GM23338 (cell line): ENCODE results near the gene B3GALT5. TPM values are rescaled to one million over a fixed set of nuclear protein-coding genes. Genes with fewer than 3 reads are reported as not detected.

Experiments used
- ATAC-seq: fragments of 200-7000 bp; cut with Tn5 transposase; 3 replicates; pipeline ENCODE4 v1.9.1; 2020
- DNase-seq: peaks from one replicate; pipeline ENCODE4 v3.0.0-alpha.2; 2015; ENCODE audit warnings: low spot score
- H2AFZ ChIP-seq: fragments of 200-600 bp; sonication (generic); 2 replicates; pipeline ENCODE4 v1.8.0; 2016; ENCODE audit warnings: antibody characterized with exemption, mild to moderate bottlenecking, moderate library complexity
- H3F3A ChIP-seq: fragments of 200-600 bp; sonication (generic); replicated peaks from 2 replicates; pipeline ENCODE4 v1.8.0; 2017; ENCODE audit warnings: antibody characterized with exemption, mixed run types, low read depth
- H3K27ac ChIP-seq: fragments of 200-600 bp; sonication (generic); 2 replicates; pipeline ENCODE4 v1.6.1; 2016; ENCODE audit warnings: low read depth
- H3K27me3 ChIP-seq: fragments of 200-600 bp; sonication (generic); 2 replicates; pipeline ENCODE4 v1.8.0; 2016; ENCODE audit warnings: mild to moderate bottlenecking, mixed run types, moderate library complexity; ENCODE audit not compliant: insufficient read depth
- H3K36me3 ChIP-seq: fragments of 200-600 bp; sonication (generic); 2 replicates; pipeline ENCODE4 v1.8.0; 2016; ENCODE audit warnings: mild to moderate bottlenecking; ENCODE audit not compliant: insufficient read depth
- H3K4me1 ChIP-seq: fragments of 200-600 bp; sonication (generic); 2 replicates; pipeline ENCODE4 v1.8.0; 2016; ENCODE audit warnings: mild to moderate bottlenecking, moderate library complexity; ENCODE audit not compliant: insufficient read depth
- H3K4me2 ChIP-seq: fragments of 200-600 bp; sonication (generic); 2 replicates; pipeline ENCODE4 v1.7.1; 2017; ENCODE audit warnings: mixed run types
- H3K4me3 ChIP-seq: fragments of 200-600 bp; sonication (generic); 2 replicates; pipeline ENCODE4 v1.6.1; 2016; ENCODE audit warnings: mixed run types
- H3K79me2 ChIP-seq: fragments of 200-600 bp; sonication (generic); replicated peaks from 2 replicates; pipeline ENCODE4 v1.8.0; 2017; ENCODE audit warnings: mild to moderate bottlenecking; ENCODE audit not compliant: insufficient read depth
- H3K9me2 ChIP-seq: fragments of 200-600 bp; sonication (generic); 2 replicates; pipeline ENCODE4 v1.8.0; 2017; ENCODE audit not compliant: insufficient read depth
- H4K20me1 ChIP-seq: fragments of 200-600 bp; sonication (generic); replicated peaks from 2 replicates; pipeline ENCODE4 v1.8.0; 2017; ENCODE audit warnings: mild to moderate bottlenecking; ENCODE audit not compliant: insufficient read depth
- H3K27ac Mint-ChIP-seq: 2 replicates; pipeline ENCODE4 v1.8.0; 2020; ENCODE audit warnings: inconsistent platforms, mild to moderate bottlenecking, moderate library complexity, mixed read lengths
- H3K27me3 Mint-ChIP-seq: 3 replicates; pipeline ENCODE4 v1.8.0; 2022; ENCODE audit warnings: low read depth, mild to moderate bottlenecking, moderate library complexity, mixed read lengths, inconsistent platforms; ENCODE audit not compliant: insufficient read depth, poor library complexity
- H3K36me3 Mint-ChIP-seq: 3 replicates; pipeline ENCODE4 v1.8.0; 2021; ENCODE audit warnings: low read depth, mild to moderate bottlenecking, inconsistent platforms, moderate library complexity, mixed read lengths
- H3K4me1 Mint-ChIP-seq: 3 replicates; pipeline ENCODE4 v1.8.0; 2020; ENCODE audit warnings: mild to moderate bottlenecking, inconsistent platforms, mixed read lengths
- H3K4me3 Mint-ChIP-seq: 3 replicates; pipeline ENCODE4 v1.8.0; 2021; ENCODE audit warnings: moderate library complexity, mild to moderate bottlenecking, inconsistent platforms, mixed read lengths
- H3K9me3 Mint-ChIP-seq: 3 replicates; pipeline ENCODE4 v1.8.0; 2020; ENCODE audit warnings: moderate library complexity, mild to moderate bottlenecking, inconsistent platforms, mixed read lengths
- CREB1 ChIP-seq: fragments of 250-450 bp; sonication (Bioruptor Pico); IDR thresholded peaks from 2 replicates; pipeline ENCODE4 v1.5.0; 2020; ENCODE audit warnings: low read depth, mild to moderate bottlenecking, moderate library complexity
- EZH2phosphoT487 ChIP-seq: fragments of 200-600 bp; sonication (generic); IDR thresholded peaks from one replicate; pipeline ENCODE4 v1.8.1; 2018; ENCODE audit warnings: antibody characterized with exemption; ENCODE audit not compliant: unreplicated experiment
- NANOG ChIP-seq: IDR thresholded peaks from 2 replicates; pipeline ENCODE4 v1.6.1; 2016; ENCODE audit warnings: antibody characterized with exemption, borderline replicate concordance
- ZNF114 ChIP-seq: fragments of 250-450 bp; sonication (Bioruptor Pico); IDR thresholded peaks from 2 replicates; pipeline ENCODE4 v1.5.0; 2020; ENCODE audit warnings: mild to moderate bottlenecking, moderate library complexity
- ZNF331 ChIP-seq: fragments of 250-450 bp; sonication (Bioruptor Pico); IDR thresholded peaks from 2 replicates; pipeline ENCODE4 v1.5.0; 2020; ENCODE audit warnings: low read depth, mild to moderate bottlenecking, moderate library complexity
- polyA plus RNA-seq: library from polyadenylated mRNA; unstranded; fragments of >200 nt; fragmentation: Nextera tagmentation; extraction: Ambion mirVana; gene quantifications from 2 replicates; pipeline ENCODE4 v1.2.1, GENCODE V29; 2016
- total RNA-seq: library from RNA; depleted of rRNA; stranded (reverse); fragments of >200 nt; shearing (Covaris generic); gene quantifications from 2 replicates; pipeline ENCODE4 v1.2.3, GENCODE V29; 2014
- TF ChIP-seq, protein P1 (sequence below): IDR thresholded peaks from one replicate; pipeline ENCODE4 v1.6.1; 2018; ENCODE audit warnings: antibody characterized with exemption; ENCODE audit not compliant: unreplicated experiment
- TF ChIP-seq, protein P2 (sequence below), 2 experiments: fragments of 200-600 bp in 1 of 2; sonication (generic) in 1 of 2; conservative IDR thresholded peaks; 2 replicates each; pipeline versions ENCODE4 v1.5.1 to v1.6.1; 2016 to 2017; ENCODE audit warnings: antibody characterized with exemption in 2 of 2, low read depth in 2 of 2, mild to moderate bottlenecking in 2 of 2, moderate library complexity in 1 of 2
- TF ChIP-seq, protein P3 (sequence below): IDR thresholded peaks from 2 replicates; pipeline ENCODE4 v1.6.1; 2016; ENCODE audit warnings: antibody characterized with exemption

Gene B3GALT5
- total and polyA plus RNA-seq, 2 experiments from 2014 or later = 6.2 to 37.5 TPM

DNA sequence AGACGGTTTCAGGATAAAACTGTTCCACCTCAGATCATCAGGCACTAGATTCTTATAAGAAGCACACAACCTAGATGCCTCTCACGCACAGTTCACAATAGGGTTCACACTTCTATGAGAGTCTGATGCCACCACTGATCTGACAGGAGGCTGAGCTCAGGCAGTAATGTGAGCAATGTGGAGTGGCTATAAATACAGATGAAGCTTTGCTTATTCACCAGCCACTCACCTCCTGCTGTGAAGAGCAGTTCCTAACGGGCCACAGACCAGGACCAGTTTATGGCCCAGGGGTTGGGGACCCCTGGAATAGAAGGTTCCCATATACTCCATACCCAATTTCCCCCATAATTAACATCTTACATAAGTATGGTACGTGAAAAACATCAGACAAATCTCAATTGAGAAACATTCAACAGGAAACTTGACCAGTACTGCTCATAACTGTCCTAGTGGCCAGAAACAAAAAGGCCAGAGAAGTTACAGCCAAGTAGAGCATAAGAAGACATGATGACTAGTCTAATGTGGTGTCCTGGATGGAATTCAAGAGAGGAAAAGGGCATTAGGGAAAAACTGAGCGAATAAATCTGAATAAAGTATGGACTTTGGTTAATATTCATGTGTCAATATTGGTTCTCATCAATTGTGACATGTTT, 107.5 kb downstream of the B3GALT5 start:
- H3K4me3 ChIP-seq = no peak overlapping the region
- H3K4me2 ChIP-seq = no peak overlapping the region
- H3K9me3 Mint-ChIP-seq = peaks cover 19% of the 10 kb centered on the region
- no peaks in the 10 kb centered on the region for H3K27me3 ChIP-seq
- no peaks in the 10 kb centered on the region for H3K79me2 ChIP-seq
- no peak overlapping the region for H3K27ac ChIP-seq
- TF ChIP-seq EZH2phosphoT487 (no peak), CREB1 (CRISPR knock-in tag) (no peak), NANOG (no peak)
- TF ChIP-seq, protein P1, sequence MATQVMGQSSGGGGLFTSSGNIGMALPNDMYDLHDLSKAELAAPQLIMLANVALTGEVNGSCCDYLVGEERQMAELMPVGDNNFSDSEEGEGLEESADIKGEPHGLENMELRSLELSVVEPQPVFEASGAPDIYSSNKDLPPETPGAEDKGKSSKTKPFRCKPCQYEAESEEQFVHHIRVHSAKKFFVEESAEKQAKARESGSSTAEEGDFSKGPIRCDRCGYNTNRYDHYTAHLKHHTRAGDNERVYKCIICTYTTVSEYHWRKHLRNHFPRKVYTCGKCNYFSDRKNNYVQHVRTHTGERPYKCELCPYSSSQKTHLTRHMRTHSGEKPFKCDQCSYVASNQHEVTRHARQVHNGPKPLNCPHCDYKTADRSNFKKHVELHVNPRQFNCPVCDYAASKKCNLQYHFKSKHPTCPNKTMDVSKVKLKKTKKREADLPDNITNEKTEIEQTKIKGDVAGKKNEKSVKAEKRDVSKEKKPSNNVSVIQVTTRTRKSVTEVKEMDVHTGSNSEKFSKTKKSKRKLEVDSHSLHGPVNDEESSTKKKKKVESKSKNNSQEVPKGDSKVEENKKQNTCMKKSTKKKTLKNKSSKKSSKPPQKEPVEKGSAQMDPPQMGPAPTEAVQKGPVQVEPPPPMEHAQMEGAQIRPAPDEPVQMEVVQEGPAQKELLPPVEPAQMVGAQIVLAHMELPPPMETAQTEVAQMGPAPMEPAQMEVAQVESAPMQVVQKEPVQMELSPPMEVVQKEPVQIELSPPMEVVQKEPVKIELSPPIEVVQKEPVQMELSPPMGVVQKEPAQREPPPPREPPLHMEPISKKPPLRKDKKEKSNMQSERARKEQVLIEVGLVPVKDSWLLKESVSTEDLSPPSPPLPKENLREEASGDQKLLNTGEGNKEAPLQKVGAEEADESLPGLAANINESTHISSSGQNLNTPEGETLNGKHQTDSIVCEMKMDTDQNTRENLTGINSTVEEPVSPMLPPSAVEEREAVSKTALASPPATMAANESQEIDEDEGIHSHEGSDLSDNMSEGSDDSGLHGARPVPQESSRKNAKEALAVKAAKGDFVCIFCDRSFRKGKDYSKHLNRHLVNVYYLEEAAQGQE = no peak
- TF ChIP-seq, protein P2, sequence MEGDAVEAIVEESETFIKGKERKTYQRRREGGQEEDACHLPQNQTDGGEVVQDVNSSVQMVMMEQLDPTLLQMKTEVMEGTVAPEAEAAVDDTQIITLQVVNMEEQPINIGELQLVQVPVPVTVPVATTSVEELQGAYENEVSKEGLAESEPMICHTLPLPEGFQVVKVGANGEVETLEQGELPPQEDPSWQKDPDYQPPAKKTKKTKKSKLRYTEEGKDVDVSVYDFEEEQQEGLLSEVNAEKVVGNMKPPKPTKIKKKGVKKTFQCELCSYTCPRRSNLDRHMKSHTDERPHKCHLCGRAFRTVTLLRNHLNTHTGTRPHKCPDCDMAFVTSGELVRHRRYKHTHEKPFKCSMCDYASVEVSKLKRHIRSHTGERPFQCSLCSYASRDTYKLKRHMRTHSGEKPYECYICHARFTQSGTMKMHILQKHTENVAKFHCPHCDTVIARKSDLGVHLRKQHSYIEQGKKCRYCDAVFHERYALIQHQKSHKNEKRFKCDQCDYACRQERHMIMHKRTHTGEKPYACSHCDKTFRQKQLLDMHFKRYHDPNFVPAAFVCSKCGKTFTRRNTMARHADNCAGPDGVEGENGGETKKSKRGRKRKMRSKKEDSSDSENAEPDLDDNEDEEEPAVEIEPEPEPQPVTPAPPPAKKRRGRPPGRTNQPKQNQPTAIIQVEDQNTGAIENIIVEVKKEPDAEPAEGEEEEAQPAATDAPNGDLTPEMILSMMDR (conservative IDR thresholded peaks at IDR 0.05; ENCODE audit: low read depth in 2 of 2) = peak in 1 of 2 experiments; percentile 36; a peak in 1 of 4 replicates
- no peaks in the 10 kb centered on the region; the same call in 1 of the 2 replicates for H3K4me1 ChIP-seq
- H3K27me3 Mint-ChIP-seq = no peaks in the 10 kb centered on the region
- peaks cover 39% of the 10 kb centered on the region for H3K36me3 Mint-ChIP-seq
- H3K4me1 Mint-ChIP-seq = peaks cover 2% of the 10 kb centered on the region; the same call in 1 of the 3 replicates
- ATAC-seq (no peak), DNase-seq (peak; percentile 6)
- H3K4me3 Mint-ChIP-seq = no peak overlapping the region
- H3K27ac Mint-ChIP-seq = no peak overlapping the region
- H3F3A ChIP-seq = no peaks in the 10 kb centered on the region
- H3K36me3 ChIP-seq = peaks cover 13% of the 10 kb centered on the region; the same call in 1 of the 2 replicates
- H3K9me2 ChIP-seq = no peaks in the 10 kb centered on the region
- no peaks in the 10 kb centered on the region for H4K20me1 ChIP-seq
- H2AFZ ChIP-seq = no peak overlapping the region

DNA sequence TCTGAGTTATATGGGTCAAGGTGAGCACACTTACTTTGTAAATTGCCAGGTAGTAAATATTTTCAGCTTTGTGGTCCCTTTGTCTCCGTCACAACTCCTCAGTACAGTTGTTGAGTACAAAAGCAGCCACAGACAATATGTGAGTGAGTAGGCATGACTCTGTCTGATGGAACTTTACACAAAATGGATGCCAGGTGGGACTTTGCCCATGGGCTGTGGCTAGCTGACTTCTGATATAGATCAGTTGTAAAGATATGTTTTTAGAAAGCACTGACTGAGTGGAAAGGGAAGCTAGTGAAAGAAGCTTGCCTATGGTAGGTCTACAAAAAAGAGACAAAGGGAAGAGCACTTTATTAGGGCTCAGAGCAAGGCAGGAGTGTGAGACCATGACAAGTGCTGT, 109.1 kb downstream of the B3GALT5 start:
- Mint-ChIP-seq H3K4me1 (peaks cover 8% of the 10 kb centered on the region), H3K27ac (no peak overlapping the region), H3K36me3 (peaks cover 46% of the 10 kb centered on the region), H3K9me3 (peaks cover 19% of the 10 kb centered on the region), H3K27me3 (no peaks in the 10 kb centered on the region), H3K4me3 (no peak overlapping the region)
- Histone ChIP-seq H3K4me3 (no peak overlapping the region), H3K9me2 (no peaks in the 10 kb centered on the region), H3K36me3 (peaks cover 13% of the 10 kb centered on the region; the same call in 1 of the 2 replicates), H2AFZ (no peak overlapping the region), H3K27me3 (no peaks in the 10 kb centered on the region), H3K4me2 (no peak overlapping the region), H4K20me1 (no peaks in the 10 kb centered on the region), H3K79me2 (no peaks in the 10 kb centered on the region), H3F3A (no peaks in the 10 kb centered on the region), H3K4me1 (no peaks in the 10 kb centered on the region; the same call in 1 of the 2 replicates), H3K27ac (no peak overlapping the region)
- ATAC-seq (no peak), DNase-seq (no peak)
- TF ChIP-seq, protein P3, sequence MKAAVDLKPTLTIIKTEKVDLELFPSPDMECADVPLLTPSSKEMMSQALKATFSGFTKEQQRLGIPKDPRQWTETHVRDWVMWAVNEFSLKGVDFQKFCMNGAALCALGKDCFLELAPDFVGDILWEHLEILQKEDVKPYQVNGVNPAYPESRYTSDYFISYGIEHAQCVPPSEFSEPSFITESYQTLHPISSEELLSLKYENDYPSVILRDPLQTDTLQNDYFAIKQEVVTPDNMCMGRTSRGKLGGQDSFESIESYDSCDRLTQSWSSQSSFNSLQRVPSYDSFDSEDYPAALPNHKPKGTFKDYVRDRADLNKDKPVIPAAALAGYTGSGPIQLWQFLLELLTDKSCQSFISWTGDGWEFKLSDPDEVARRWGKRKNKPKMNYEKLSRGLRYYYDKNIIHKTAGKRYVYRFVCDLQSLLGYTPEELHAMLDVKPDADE = no peak
- TF ChIP-seq ZNF114 (no peak), ZNF331 (no peak), CREB1 (CRISPR knock-in tag) (no peak)
- TF ChIP-seq, protein P2 (conservative IDR thresholded peaks at IDR 0.05; ENCODE audit: low read depth in 2 of 2) = no peak
